ENCODE data around the gene FBXW11. TPM values are rescaled to one million over a fixed set of nuclear protein-coding genes. Genes with fewer than 3 reads are reported as not detected.

FBXW11 gene
- total RNA-seq, 4 donors from 2014 or later, result 35.9 to 56.8 (median 50.9) TPM

DNA sequence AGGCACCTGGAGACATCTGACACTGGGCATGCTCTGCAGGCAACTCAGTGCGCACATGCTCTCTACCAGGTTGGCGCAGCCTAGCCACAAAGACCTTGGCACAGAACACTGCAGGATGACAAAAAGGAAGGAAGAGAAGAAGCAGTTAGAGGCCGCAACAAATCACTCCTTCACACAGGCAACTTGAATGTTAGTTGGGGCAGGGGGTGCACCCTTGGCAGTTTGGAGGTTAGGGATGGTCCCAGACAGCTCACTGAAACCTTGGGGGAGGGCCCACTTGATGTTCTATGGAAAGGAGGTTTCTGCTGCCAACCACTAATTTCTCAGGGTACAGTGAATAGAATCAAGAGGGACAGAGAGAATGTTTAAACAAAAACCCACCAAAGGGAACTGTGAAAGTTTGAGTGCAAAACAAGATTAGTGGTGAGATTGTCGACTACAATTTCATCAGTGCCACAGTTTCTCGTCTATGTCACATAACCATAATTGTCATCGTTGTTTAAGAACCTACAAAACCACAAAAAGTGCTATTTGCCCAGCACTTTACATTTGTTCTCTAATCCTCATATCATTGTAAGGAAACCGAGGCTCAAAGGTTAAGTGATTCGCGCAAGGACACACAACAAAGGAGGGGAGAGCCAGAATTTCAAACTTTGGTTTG lies 48.7 kb downstream of the FBXW11 start:
- no peak overlapping the region for H3K4me3 ChIP-seq (ENCODE audit: low read depth, poor library complexity, severe bottlenecking)
- TF ChIP-seq POLR2A (IDR thresholded peaks at IDR 0.05), result no peak
- TF ChIP-seq, protein P1, sequence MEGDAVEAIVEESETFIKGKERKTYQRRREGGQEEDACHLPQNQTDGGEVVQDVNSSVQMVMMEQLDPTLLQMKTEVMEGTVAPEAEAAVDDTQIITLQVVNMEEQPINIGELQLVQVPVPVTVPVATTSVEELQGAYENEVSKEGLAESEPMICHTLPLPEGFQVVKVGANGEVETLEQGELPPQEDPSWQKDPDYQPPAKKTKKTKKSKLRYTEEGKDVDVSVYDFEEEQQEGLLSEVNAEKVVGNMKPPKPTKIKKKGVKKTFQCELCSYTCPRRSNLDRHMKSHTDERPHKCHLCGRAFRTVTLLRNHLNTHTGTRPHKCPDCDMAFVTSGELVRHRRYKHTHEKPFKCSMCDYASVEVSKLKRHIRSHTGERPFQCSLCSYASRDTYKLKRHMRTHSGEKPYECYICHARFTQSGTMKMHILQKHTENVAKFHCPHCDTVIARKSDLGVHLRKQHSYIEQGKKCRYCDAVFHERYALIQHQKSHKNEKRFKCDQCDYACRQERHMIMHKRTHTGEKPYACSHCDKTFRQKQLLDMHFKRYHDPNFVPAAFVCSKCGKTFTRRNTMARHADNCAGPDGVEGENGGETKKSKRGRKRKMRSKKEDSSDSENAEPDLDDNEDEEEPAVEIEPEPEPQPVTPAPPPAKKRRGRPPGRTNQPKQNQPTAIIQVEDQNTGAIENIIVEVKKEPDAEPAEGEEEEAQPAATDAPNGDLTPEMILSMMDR (IDR thresholded peaks at IDR 0.05), result no peak
- intact Hi-C loops (cut with DNase I; ENCODE audit: low total_unique reads), result no loop called here
- peak in 1 of 2 donors; percentile 21 for DNase-seq (ENCODE audit: low spot score in 2 of 2)
- 70 to 72% methylated on average over 9 of the region's 9 CpGs for WGBS, 2 donors

GRCh38 chr5:171956887-171957495 lies 49.4 kb downstream of the FBXW11 start:
- TF ChIP-seq, protein P1 (IDR thresholded peaks at IDR 0.05), result no peak
- no peak for TF ChIP-seq POLR2A (IDR thresholded peaks at IDR 0.05)
- no peak overlapping the region for H3K4me3 ChIP-seq (ENCODE audit: low read depth, poor library complexity, severe bottlenecking)
- DNase-seq (ENCODE audit: low spot score in 2 of 2), result no peak
- intact Hi-C loops (cut with DNase I; ENCODE audit: low total_unique reads), result no loop called here
- WGBS, 2 donors, result 29 to 32% methylated on average over 5 of the region's 5 CpGs

- TF ChIP-seq, protein P1 (IDR thresholded peaks at IDR 0.05), result no peak
- no peak for TF ChIP-seq POLR2A (IDR thresholded peaks at IDR 0.05)
- no peak overlapping the region for H3K4me3 ChIP-seq (ENCODE audit: low read depth, poor library complexity, severe bottlenecking)
- 81 to 100% methylated on average over 1 of the region's 1 CpG for WGBS, 2 donors
- intact Hi-C loops (cut with DNase I; ENCODE audit: low total_unique reads), result no loop called here
- DNase-seq (ENCODE audit: low spot score in 2 of 2), result no peak
Observed at GRCh38 chr5:171956314-171956713, 50.1 kb downstream of the FBXW11 start.

DNA sequence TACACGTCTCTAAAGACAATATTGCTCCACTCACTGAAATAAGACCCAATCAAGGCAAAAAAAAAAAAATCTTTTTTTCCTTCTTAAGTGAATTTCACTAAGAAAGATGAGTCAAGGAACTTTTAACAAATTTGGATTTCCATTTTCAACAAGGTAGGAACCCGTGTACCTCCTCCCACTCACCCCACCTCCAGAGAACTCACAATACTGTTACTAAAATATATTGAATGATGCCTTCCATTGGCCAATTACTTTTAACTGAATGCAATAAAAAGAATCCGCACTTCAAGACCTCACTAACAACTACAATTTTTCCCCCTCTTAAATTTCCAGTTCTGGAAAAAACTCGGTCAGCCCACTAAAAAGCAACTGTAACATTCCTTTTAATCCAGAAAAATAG lies 50.7 kb downstream of the FBXW11 start:
- no peak for DNase-seq (ENCODE audit: low spot score in 2 of 2)
- TF ChIP-seq, protein P1 (IDR thresholded peaks at IDR 0.05), result no peak
- TF ChIP-seq POLR2A (IDR thresholded peaks at IDR 0.05), result no peak
- no peak overlapping the region for H3K4me3 ChIP-seq (ENCODE audit: low read depth, poor library complexity, severe bottlenecking)
- intact Hi-C loops (cut with DNase I; ENCODE audit: low total_unique reads), result no loop called here
- WGBS, 2 donors, result 86 to 88% methylated on average over 4 of the region's 4 CpGs

GRCh38 chr5:171954721-171955120 lies 51.7 kb downstream of the FBXW11 start:
- 52 to 54% methylated on average over 1 of the region's 1 CpG for WGBS, 2 donors
- intact Hi-C loops (cut with DNase I; ENCODE audit: low total_unique reads), result no loop called here
- no peak overlapping the region for H3K4me3 ChIP-seq (ENCODE audit: low read depth, poor library complexity, severe bottlenecking)
- no peak for DNase-seq (ENCODE audit: low spot score in 2 of 2)
- TF ChIP-seq POLR2A (IDR thresholded peaks at IDR 0.05), result no peak
- TF ChIP-seq, protein P1 (IDR thresholded peaks at IDR 0.05), result no peak
